ENCODE measurements around the gene PKNOX2. TPM values are rescaled to one million over a fixed set of nuclear protein-coding genes. Genes with fewer than 3 reads are reported as not detected.

The PKNOX2 gene
- total RNA-seq, 2 experiments from 2014 or later, result not detected

- Mint-ChIP-seq H3K36me3 (ENCODE audit: low read depth) (no peaks in the 10 kb centered on the region), H3K27me3 (peaks cover 5% of the 10 kb centered on the region), H3K4me3 (no peak overlapping the region), H3K9me3 (no peaks in the 10 kb centered on the region), H3K27ac (no peak overlapping the region), H3K4me1 (no peaks in the 10 kb centered on the region)
- ChIA-PET POLR2A (no interaction called here), CTCF (no interaction called here)
- DNase-seq, result no peak
Measured at GRCh38 chr11:125337836-125338834, 173.6 kb downstream of the PKNOX2 start.

GRCh38 chr11:125338886-125339811, 174.6 kb downstream of the PKNOX2 start:
- Mint-ChIP-seq H3K9me3 (no peaks in the 10 kb centered on the region), H3K36me3 (ENCODE audit: low read depth) (no peaks in the 10 kb centered on the region), H3K27ac (no peak overlapping the region), H3K4me3 (no peak overlapping the region), H3K4me1 (no peaks in the 10 kb centered on the region), H3K27me3 (peaks cover 5% of the 10 kb centered on the region)
- DNase-seq, result no peak
- ChIA-PET POLR2A (no interaction called here), CTCF (no interaction called here)

GRCh38 chr11:125341676-125342075, 177.1 kb downstream of the PKNOX2 start:
- H3K27ac Mint-ChIP-seq, result no peak overlapping the region
- ChIA-PET POLR2A (no interaction called here), CTCF (no interaction called here)
- H3K4me1 Mint-ChIP-seq, result no peaks in the 10 kb centered on the region
- no peak overlapping the region for H3K4me3 Mint-ChIP-seq
- no peaks in the 10 kb centered on the region for H3K36me3 Mint-ChIP-seq (ENCODE audit: low read depth)
- H3K27me3 Mint-ChIP-seq, result peaks cover 7% of the 10 kb centered on the region
- DNase-seq, result no peak
- H3K9me3 Mint-ChIP-seq, result no peaks in the 10 kb centered on the region

GRCh38 chr11:125342281-125342930, 177.9 kb downstream of the PKNOX2 start:
- DNase-seq, result no peak
- no peaks in the 10 kb centered on the region for H3K9me3 Mint-ChIP-seq
- no peak overlapping the region for H3K4me3 Mint-ChIP-seq
- ChIA-PET POLR2A (no interaction called here), CTCF (no interaction called here)
- H3K4me1 Mint-ChIP-seq, result no peaks in the 10 kb centered on the region
- H3K36me3 Mint-ChIP-seq (ENCODE audit: low read depth), result no peaks in the 10 kb centered on the region
- H3K27ac Mint-ChIP-seq, result no peak overlapping the region
- peaks cover 7% of the 10 kb centered on the region for H3K27me3 Mint-ChIP-seq

GRCh38 chr11:125343086-125343717, 178.7 kb downstream of the PKNOX2 start:
- POLR2A ChIA-PET, result no interaction called here
- CTCF ChIA-PET, result no interaction called here

GRCh38 chr11:125343718-125344131, 179.2 kb downstream of the PKNOX2 start:
- no peak for DNase-seq
- Mint-ChIP-seq H3K9me3 (no peaks in the 10 kb centered on the region), H3K4me3 (no peak overlapping the region), H3K27me3 (peaks cover 4% of the 10 kb centered on the region), H3K4me1 (no peaks in the 10 kb centered on the region), H3K36me3 (ENCODE audit: low read depth) (no peaks in the 10 kb centered on the region), H3K27ac (no peak overlapping the region)
- ChIA-PET CTCF (interaction anchor here (0.6 kb wide), 1 partner anchor 634 kb away, joined by 3 read pairs; no protein-coding TSS in a partner anchor), POLR2A (no interaction called here)

More at GRCh38 chr11:125343086-125343717, 178.7 kb downstream of the PKNOX2 start:
- H3K9me3 Mint-ChIP-seq, result no peaks in the 10 kb centered on the region
- no peak overlapping the region for H3K27ac Mint-ChIP-seq
- no peak for DNase-seq
- H3K36me3 Mint-ChIP-seq (ENCODE audit: low read depth), result no peaks in the 10 kb centered on the region
- H3K27me3 Mint-ChIP-seq, result peaks cover 7% of the 10 kb centered on the region
- H3K4me3 Mint-ChIP-seq, result no peak overlapping the region
- no peaks in the 10 kb centered on the region for H3K4me1 Mint-ChIP-seq

- no peaks in the 10 kb centered on the region for H3K4me1 Mint-ChIP-seq
- no peak overlapping the region for H3K27ac Mint-ChIP-seq
- no peaks in the 10 kb centered on the region for H3K9me3 Mint-ChIP-seq
- H3K36me3 Mint-ChIP-seq (ENCODE audit: low read depth), result no peaks in the 10 kb centered on the region
- POLR2A ChIA-PET, result no interaction called here
- no peak overlapping the region for H3K4me3 Mint-ChIP-seq
- CTCF ChIA-PET, result interaction anchor here (1.4 to 2.4 kb wide), 3 partner anchors 12 to 18 kb away, joined by 4 to 8 read pairs (median 5); no protein-coding TSS in a partner anchor
- peaks cover 2% of the 10 kb centered on the region for H3K27me3 Mint-ChIP-seq
- DNase-seq, result no peak
Measured at GRCh38 chr11:125344846-125345420, 180.4 kb downstream of the PKNOX2 start.

- peak; percentile 42 for DNase-seq
- Mint-ChIP-seq H3K4me3 (no peak overlapping the region), H3K9me3 (no peaks in the 10 kb centered on the region), H3K27ac (no peak overlapping the region), H3K4me1 (no peaks in the 10 kb centered on the region), H3K27me3 (peaks cover 2% of the 10 kb centered on the region), H3K36me3 (ENCODE audit: low read depth) (no peaks in the 10 kb centered on the region)
- CTCF ChIA-PET, result interaction anchor here (0.9 to 2.4 kb wide), 5 partner anchors 11 to 385 kb away, joined by 3 to 8 read pairs (median 5); no protein-coding TSS in a partner anchor
- POLR2A ChIA-PET, result no interaction called here
Measured at GRCh38 chr11:125345421-125346178, 181.0 kb downstream of the PKNOX2 start.

GRCh38 chr11:125346179-125346530, 181.6 kb downstream of the PKNOX2 start:
- Mint-ChIP-seq H3K36me3 (ENCODE audit: low read depth) (no peaks in the 10 kb centered on the region), H3K9me3 (no peaks in the 10 kb centered on the region), H3K4me1 (no peaks in the 10 kb centered on the region), H3K27me3 (peaks cover 2% of the 10 kb centered on the region), H3K27ac (no peak overlapping the region), H3K4me3 (no peak overlapping the region)
- ChIA-PET CTCF (interaction anchor here (0.9 to 2.4 kb wide), 5 partner anchors 11 to 385 kb away, joined by 3 to 8 read pairs (median 5); no protein-coding TSS in a partner anchor), POLR2A (interaction anchor here (0.5 kb wide), 1 partner anchor 12 kb away, joined by 6 read pairs; no protein-coding TSS in a partner anchor)
- no peak for DNase-seq

GRCh38 chr11:125346565-125347260, 182.2 kb downstream of the PKNOX2 start:
- peaks cover 2% of the 10 kb centered on the region for H3K27me3 Mint-ChIP-seq
- ChIA-PET POLR2A (interaction anchor here (0.5 kb wide), 1 partner anchor 13 kb away, joined by 6 read pairs; no protein-coding TSS in a partner anchor), CTCF (interaction anchor here (1.5 to 2.4 kb wide), 2 partner anchors 10 to 20 kb away, joined by 5 to 8 read pairs; no protein-coding TSS in a partner anchor)
- DNase-seq, result no peak
- H3K4me3 Mint-ChIP-seq, result no peak overlapping the region
- H3K36me3 Mint-ChIP-seq (ENCODE audit: low read depth), result no peaks in the 10 kb centered on the region
- H3K4me1 Mint-ChIP-seq, result no peaks in the 10 kb centered on the region
- no peaks in the 10 kb centered on the region for H3K9me3 Mint-ChIP-seq
- no peak overlapping the region for H3K27ac Mint-ChIP-seq

- no peak overlapping the region for H3K27ac Mint-ChIP-seq
- no peak for DNase-seq
- H3K27me3 Mint-ChIP-seq, result peaks cover 4% of the 10 kb centered on the region
- no peaks in the 10 kb centered on the region for H3K36me3 Mint-ChIP-seq (ENCODE audit: low read depth)
- no peaks in the 10 kb centered on the region for H3K9me3 Mint-ChIP-seq
- ChIA-PET CTCF (no interaction called here), POLR2A (no interaction called here)
- H3K4me3 Mint-ChIP-seq, result no peak overlapping the region
- no peaks in the 10 kb centered on the region for H3K4me1 Mint-ChIP-seq
Measured at GRCh38 chr11:125347261-125347585, 182.7 kb downstream of the PKNOX2 start.
